K562 (cell line): ENCODE measurements around the gene DPF1. TPM values are rescaled to one million over a fixed set of nuclear protein-coding genes. Genes with fewer than 3 reads are reported as not detected.
A peak's percentile ranks its signal among the peaks of the same experiment; 100 is the strongest.

Source experiments
- ATAC-seq: fragments of 200-7000 bp; cut with Tn5 transposase; 3 replicates; pipeline ENCODE4 v1.9.1; 2020; ENCODE audit warnings: moderate library complexity
- BruUV-seq: library from RNA; stranded (reverse); fragments of 400-500 nt; replicated peaks from 2 replicates; lab custom pipeline; 2021; lab: Mats Ljungman, UMichigan
- CTCF ChIA-PET: fragments of 300-600 bp; formaldehyde crosslinking; extraction: SDS; loops from one replicate; lab custom pipeline; 2021; ENCODE audit warnings: low intra/inter-chr PET ratio; lab: Yijun Ruan, JAX
- POLR2A ChIA-PET: fragments of 300-600, 350-650 bp; sonication (Branson Sonifier 250); formaldehyde crosslinking; extraction: SDS; loops from one replicate; lab custom pipeline; 2021; ENCODE audit warnings: antibody characterized with exemption, inconsistent platforms; lab: Yijun Ruan, JAX
- DNase-seq, 4 experiments: peaks; one replicate each; pipeline versions ENCODE4 v3.0.0 to v3.0.0-alpha.2; 2011 to 2018; ENCODE audit warnings: low spot score in 3 of 4, mixed read lengths in 3 of 4; ENCODE audit errors: extremely low read depth in 1 of 4
- FAIRE-seq: peaks from 2 replicates; lab custom pipeline; 2011; peaks lifted over from hg19 to GRCh38; lab: Jason Lieb, UNC
- H2AFZ ChIP-seq: 2 replicates; pipeline ENCODE4 v1.6.0; 2011; ENCODE audit warnings: low read depth, low read length, control low read depth, inconsistent platforms
- H3K27ac ChIP-seq: fragments of 200-600 bp; 3 replicates; pipeline ENCODE4 v1.8.0; 2011; ENCODE audit warnings: low read depth, mild to moderate bottlenecking, control low read depth, inconsistent platforms, low read length, moderate library complexity, mixed read lengths; ENCODE audit errors: extremely low read depth
- H3K27me3 ChIP-seq, 2 experiments: fragments of 300-600 bp in 1 of 2; 2 replicates in 1 of 2; 3 replicates in 1 of 2; pipeline versions ENCODE4 v1.6.0 to v1.8.0; 2011; ENCODE audit warnings: inconsistent platforms in 2 of 2, low read length in 2 of 2, mild to moderate bottlenecking in 1 of 2, mixed read lengths in 1 of 2, moderate library complexity in 1 of 2; ENCODE audit not compliant: control insufficient read depth in 2 of 2, insufficient read depth in 2 of 2
- H3K36me3 ChIP-seq: fragments of 300-600 bp; 3 replicates; pipeline ENCODE4 v1.8.0; 2011; ENCODE audit warnings: mild to moderate bottlenecking, low read length, inconsistent platforms; ENCODE audit not compliant: control insufficient read depth, insufficient read depth
- H3K4me1 ChIP-seq, 2 experiments: fragments of 200-600 bp in 1 of 2; replicated peaks in 1 of 2; 2 replicates in 1 of 2; 3 replicates in 1 of 2; pipeline versions ENCODE4 v1.5.1 to v1.8.0; 2011; ENCODE audit warnings: inconsistent platforms in 2 of 2, low read length in 2 of 2, mild to moderate bottlenecking in 1 of 2, mixed read lengths in 1 of 2, moderate library complexity in 1 of 2; ENCODE audit not compliant: control insufficient read depth in 2 of 2, insufficient read depth in 2 of 2
- H3K4me2 ChIP-seq: 2 replicates; pipeline ENCODE4 v1.6.1; 2011; ENCODE audit warnings: low read length, control low read depth, inconsistent platforms, mixed read lengths; ENCODE audit not compliant: insufficient read depth
- H3K4me3 ChIP-seq: fragments of 200-600 bp; sonication (generic), shearing (Covaris generic); 2 replicates; pipeline ENCODE4 v1.5.1; 2016; ENCODE audit warnings: control low read depth, inconsistent platforms
- H3K79me2 ChIP-seq: fragments of 200-600 bp; 3 replicates; pipeline ENCODE4 v1.8.0; 2011; ENCODE audit warnings: low read length, inconsistent platforms; ENCODE audit not compliant: control insufficient read depth, insufficient read depth
- H3K9ac ChIP-seq, 2 experiments: 2 replicates each; pipeline versions ENCODE4 v1.6.0 to v1.6.1; 2011; ENCODE audit warnings: low read depth in 2 of 2, low read length in 2 of 2, control low read depth in 1 of 2, inconsistent platforms in 1 of 2, mild to moderate bottlenecking in 1 of 2, mixed read lengths in 1 of 2; ENCODE audit not compliant: insufficient read depth in 1 of 2
- H3K9me1 ChIP-seq: one replicate; pipeline ENCODE4 v1.6.0; 2011; ENCODE audit warnings: inconsistent platforms, mild to moderate bottlenecking, low read length, moderate library complexity; ENCODE audit not compliant: control insufficient read depth, insufficient read depth
- H3K9me3 ChIP-seq: replicated peaks from 2 replicates; pipeline ENCODE4 v1.5.1; 2011; ENCODE audit warnings: low read depth, low read length, inconsistent platforms; ENCODE audit not compliant: control insufficient read depth, insufficient read depth
- H4K20me1 ChIP-seq: replicated peaks from 2 replicates; pipeline ENCODE4 v1.6.1; 2011; ENCODE audit warnings: low read length, inconsistent platforms, mixed read lengths; ENCODE audit not compliant: control insufficient read depth, insufficient read depth
- BCOR ChIP-seq: fragments of 450-650 bp; IDR thresholded peaks from 2 replicates; pipeline ENCODE4 v1.6.1; 2016
- CXXC5 ChIP-seq: fragments of 250-450 bp; sonication (Bioruptor Pico); IDR thresholded peaks from 2 replicates; pipeline ENCODE4 v1.8.0; 2022; ENCODE audit warnings: inconsistent platforms, mild to moderate bottlenecking, moderate library complexity
- EGR1 ChIP-seq: fragments of 450-650 bp; conservative IDR thresholded peaks from 2 replicates; pipeline ENCODE4 v1.6.1; 2017; ENCODE audit warnings: mild to moderate bottlenecking
- GABPB1 ChIP-seq: sonication (generic); formaldehyde crosslinking; IDR thresholded peaks from 2 replicates; pipeline ENCODE4 v1.8.0; 2022; ENCODE audit warnings: mild to moderate bottlenecking, missing genetic modification reagents
- NFIC ChIP-seq: fragments of 450-650 bp; IDR thresholded peaks from 2 replicates; pipeline ENCODE4 v1.6.1; 2017; ENCODE audit warnings: mild to moderate bottlenecking, inconsistent platforms
- NFYB ChIP-seq: IDR thresholded peaks from 2 replicates; pipeline ENCODE4 v1.6.1; 2011; ENCODE audit warnings: mild to moderate bottlenecking, moderate library complexity; ENCODE audit not compliant: insufficient read length; ENCODE audit errors: extremely low read depth
- NRF1 ChIP-seq, 2 experiments: fragments of 450-650 bp; IDR thresholded peaks in 1 of 2; conservative IDR thresholded peaks in 1 of 2; 2 replicates each; pipeline ENCODE4 v1.6.1; 2014; ENCODE audit warnings: mild to moderate bottlenecking in 2 of 2
- PTBP1 ChIP-seq: fragments of 200-400 bp; formaldehyde crosslinking; IDR thresholded peaks from 2 replicates; pipeline ENCODE4 v1.6.1; 2017; ENCODE audit warnings: low read depth, low read length
- SAP30 ChIP-seq: fragments of 200-600 bp; sonication (generic); IDR thresholded peaks from 2 replicates; pipeline ENCODE4 v1.6.1; 2012; ENCODE audit warnings: borderline replicate concordance, low read depth, mild to moderate bottlenecking, moderate library complexity, low read length, control low read depth, inconsistent platforms; ENCODE audit not compliant: insufficient read depth, poor library complexity, severe bottlenecking
- SMAD2 ChIP-seq: fragments of 150-350 bp; IDR thresholded peaks from 2 replicates; pipeline ENCODE4 v1.6.1; 2014; ENCODE audit warnings: low read depth, mild to moderate bottlenecking, low read length
- ZBTB1 ChIP-seq: sonication (generic); formaldehyde crosslinking; IDR thresholded peaks from 2 replicates; pipeline ENCODE4 v1.8.1; 2023; ENCODE audit warnings: missing genetic modification reagents, low read depth, mild to moderate bottlenecking, borderline replicate concordance
- whole genome bisulfite sequencing: fragments of 100-300 bp; shearing (Covaris generic); methylation state at CpG from one replicate; pipeline ENCODE4 v1.1.6; 2016; ENCODE audit warnings: low coverage, mixed read lengths; ENCODE audit not compliant: insufficient coverage; ENCODE audit errors: missing lambda C conversion rate; 5-methylcytosine and 5-hydroxymethylcytosine counted together
- in situ Hi-C: fragments of 300-500 bp; cut with MboI; formaldehyde crosslinking; loops from 4 replicates; pipeline ENCODE4 v1.15.0; 2018; ENCODE audit warnings: inconsistent platforms, mixed read lengths
- intact Hi-C: fragments of 100-400 bp; cut with micrococcal nuclease; formaldehyde crosslinking; loops from 2 replicates; pipeline ENCODE4 v1.14.2; 2022
- polyA plus RNA-seq, 8 experiments: library from polyadenylated mRNA; depleted of rRNA in 4 of 8; stranded (reverse) in 5 of 8; unstranded in 3 of 8; fragments of >200 nt; fragmentation: Nextera tagmentation in 2 of 8; fragmentation: Illumina TruSeq in 1 of 8; extraction: Ambion mirVana in 2 of 8; extraction: Trizol in 1 of 8; gene quantifications; 2 replicates each; pipeline versions ENCODE4 v1.2.1 to v1.2.3, GENCODE V29; 2011 to 2014; ENCODE audit warnings: inconsistent platforms in 1 of 8, missing spikeins in 1 of 8
- total RNA-seq, 7 experiments: library from RNA; depleted of rRNA in 6 of 7; stranded (reverse); fragments of >200 nt in 6 of 7; fragmentation: Illumina TruSeq in 2 of 7; extraction: Trizol in 2 of 7; gene quantifications; 2 replicates each; pipeline versions ENCODE4 v1.2.1 to v1.2.3, GENCODE V29; 2011 to 2021; ENCODE audit warnings: low replicate concordance in 1 of 7
- TF ChIP-seq, protein P1 (sequence below): fragments of 200-800 bp; sonication (Bioruptor generic); IDR thresholded peaks from 2 replicates; pipeline ENCODE4 v1.6.1; 2017; ENCODE audit warnings: missing genetic modification characterization, missing compliant biosample characterization
- TF ChIP-seq, protein P2 (sequence below): sonication (generic); formaldehyde crosslinking; IDR thresholded peaks from 2 replicates; pipeline ENCODE4 v1.8.0; 2022; ENCODE audit warnings: missing genetic modification reagents, mild to moderate bottlenecking, moderate library complexity, borderline replicate concordance

DPF1 gene
- total and polyA plus RNA-seq, 9 of the 15 experiments (the other 6 are each of a cell fraction or from before 2014, with no cell fraction given), result 0.10 to 5.7 (median 3.1) TPM

DNA sequence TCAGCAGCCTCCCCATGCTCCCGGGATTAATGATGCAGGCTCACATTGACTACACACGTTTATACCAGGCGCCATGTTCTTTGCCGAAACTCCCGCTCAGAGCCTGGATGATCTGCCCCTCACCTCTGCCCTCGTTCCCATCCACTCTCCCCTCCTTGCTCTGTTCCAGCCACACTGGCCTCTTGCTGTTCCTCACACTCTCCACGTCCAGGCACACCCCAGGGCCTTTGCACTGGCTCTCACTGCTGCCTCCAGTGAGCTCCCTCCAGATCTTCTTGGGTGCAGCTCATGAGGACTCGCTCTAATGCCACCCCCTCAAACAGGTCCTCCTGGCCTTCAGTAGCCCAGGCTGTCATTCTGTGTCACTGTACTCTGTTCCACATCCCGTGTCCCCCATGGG, 39.2 kb downstream of the DPF1 start:
- no peaks in the 10 kb centered on the region; the same call in 1 of the 2 replicates for H4K20me1 ChIP-seq
- WGBS, result 50% methylated on average over 9 of the region's 9 CpGs
- intact Hi-C loops, result no loop called here

DNA sequence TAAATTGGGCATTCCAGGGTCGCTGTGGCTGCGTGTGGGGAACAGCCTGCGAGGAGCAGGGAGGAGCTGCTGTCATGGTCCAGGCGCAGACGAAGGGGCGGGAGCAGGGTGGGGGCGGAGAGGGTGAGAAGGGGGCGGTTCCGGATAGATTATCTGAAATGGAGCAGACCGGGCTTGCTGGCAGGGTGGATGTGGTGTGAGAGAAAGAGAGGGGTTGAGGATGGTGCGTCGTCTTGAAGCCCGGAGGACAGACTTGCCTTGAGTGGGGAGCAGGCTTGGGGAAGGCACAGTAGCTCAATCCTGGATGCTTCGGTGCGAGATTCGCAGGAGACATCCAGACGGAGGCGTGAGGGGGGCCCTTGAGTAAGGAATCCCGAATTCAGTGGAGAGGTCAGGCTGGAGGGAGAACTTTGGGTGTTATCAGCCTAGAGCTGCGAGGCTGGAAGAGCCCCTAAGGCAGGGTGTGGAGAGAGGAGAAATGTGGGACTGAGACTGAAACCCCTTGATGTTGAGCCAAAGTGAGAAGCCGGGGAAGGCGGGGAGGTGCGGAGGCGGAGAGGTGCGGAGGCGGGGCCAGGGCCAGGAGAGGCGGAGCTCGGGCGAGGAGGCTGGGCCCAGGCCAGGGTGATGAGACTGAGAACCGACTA, 40.6 kb downstream of the DPF1 start:
- in situ Hi-C loops (no loop called here), intact Hi-C loops (no loop called here)
- Histone ChIP-seq H3K79me2 (no peaks in the 10 kb centered on the region), H3K36me3 (no peaks in the 10 kb centered on the region), H2AFZ (peak overlapping the region; percentile 82), H3K9me3 (peaks cover 2% of the 10 kb centered on the region; the same call in 1 of the 2 replicates), H3K4me1 (peaks cover 13 to 18% of the 10 kb centered on the region in 2 experiments; a peak in 4 of 5 replicates), H3K27ac (no peak overlapping the region), H3K9me1 (no peaks in the 10 kb centered on the region), H3K4me3 (peak overlapping the region; percentile 25), H4K20me1 (no peaks in the 10 kb centered on the region; the same call in 1 of the 2 replicates), H3K4me2 (peak overlapping the region; percentile 89), H3K9ac (peak overlapping the region in 1 of 2 experiments; percentile 48; a peak in 2 of 4 replicates), H3K27me3 (no peaks in the 10 kb centered on the region; a peak in 1 of 5 replicates)
- FAIRE-seq (peak; percentile 75), ATAC-seq (peak; percentile 99), DNase-seq (peak; percentile 78 to 89 (median 88))
- WGBS, result 0% methylated on average over 28 of the region's 30 CpGs
- POLR2A ChIA-PET, result interaction anchor here (0.6 to 1.3 kb wide), 9 partner anchors 8 to 654 kb away, joined by 3 to 5 read pairs (median 3); no protein-coding TSS in a partner anchor
- CTCF ChIA-PET, result no interaction called here
- BruUV-seq, result no TSS peak
- TF ChIP-seq, protein P1, sequence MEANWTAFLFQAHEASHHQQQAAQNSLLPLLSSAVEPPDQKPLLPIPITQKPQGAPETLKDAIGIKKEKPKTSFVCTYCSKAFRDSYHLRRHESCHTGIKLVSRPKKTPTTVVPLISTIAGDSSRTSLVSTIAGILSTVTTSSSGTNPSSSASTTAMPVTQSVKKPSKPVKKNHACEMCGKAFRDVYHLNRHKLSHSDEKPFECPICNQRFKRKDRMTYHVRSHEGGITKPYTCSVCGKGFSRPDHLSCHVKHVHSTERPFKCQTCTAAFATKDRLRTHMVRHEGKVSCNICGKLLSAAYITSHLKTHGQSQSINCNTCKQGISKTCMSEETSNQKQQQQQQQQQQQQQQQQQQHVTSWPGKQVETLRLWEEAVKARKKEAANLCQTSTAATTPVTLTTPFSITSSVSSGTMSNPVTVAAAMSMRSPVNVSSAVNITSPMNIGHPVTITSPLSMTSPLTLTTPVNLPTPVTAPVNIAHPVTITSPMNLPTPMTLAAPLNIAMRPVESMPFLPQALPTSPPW (CRISPR knock-in tag), result peak; percentile 60
- TF ChIP-seq GABPB1 (0 out of 2 replicates have a peak, but pooled peaks have one; percentile 29), NRF1 (conservative IDR thresholded peaks at IDR 0.05 in 1 of 2, IDR thresholded peaks at IDR 0.05 in 1 of 2) (0 out of 4 replicates have a peak, but pooled peaks have one; percentile 3 to 8), EGR1 (peak; percentile 96), ZBTB1 (no peak), NFIC (0 out of 2 replicates have a peak, but pooled peaks have one; percentile 45), CXXC5 (CRISPR knock-in tag) (no peak), SAP30 (peak; percentile 35), SMAD2 (no peak)
- TF ChIP-seq, protein P2, sequence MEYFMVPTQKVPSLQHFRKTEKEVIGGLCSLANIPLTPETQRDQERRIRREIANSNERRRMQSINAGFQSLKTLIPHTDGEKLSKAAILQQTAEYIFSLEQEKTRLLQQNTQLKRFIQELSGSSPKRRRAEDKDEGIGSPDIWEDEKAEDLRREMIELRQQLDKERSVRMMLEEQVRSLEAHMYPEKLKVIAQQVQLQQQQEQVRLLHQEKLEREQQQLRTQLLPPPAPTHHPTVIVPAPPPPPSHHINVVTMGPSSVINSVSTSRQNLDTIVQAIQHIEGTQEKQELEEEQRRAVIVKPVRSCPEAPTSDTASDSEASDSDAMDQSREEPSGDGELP (CRISPR knock-in tag), result peak; percentile 18; the same call in 1 of the 2 replicates

More for the DNA sequence above, 39.2 kb downstream of the DPF1 start:
- no peak for FAIRE-seq
- Histone ChIP-seq H3K4me2 (no peak overlapping the region), H3K27me3 (no peaks in the 10 kb centered on the region; a peak in 1 of 5 replicates), H3K27ac (no peak overlapping the region), H3K79me2 (no peaks in the 10 kb centered on the region), H3K4me3 (no peak overlapping the region), H3K36me3 (no peaks in the 10 kb centered on the region), H3K9ac (no peak overlapping the region), H3K4me1 (peaks cover 13 to 21% of the 10 kb centered on the region in 2 experiments; a peak in 4 of 5 replicates), H2AFZ (no peak overlapping the region), H3K9me1 (no peaks in the 10 kb centered on the region), H3K9me3 (no peaks in the 10 kb centered on the region)
- DNase-seq, result no peak
- TF ChIP-seq PTBP1 (0 out of 2 replicates have a peak, but pooled peaks have one; percentile 34), BCOR (0 out of 2 replicates have a peak, but pooled peaks have one; percentile 33), NFYB (no peak)
- ChIA-PET POLR2A (interaction anchor here (0.6 kb wide), 2 partner anchors 853 to 1953 kb away, joined by 3 to 4 read pairs; no protein-coding TSS in a partner anchor), CTCF (no interaction called here)
- BruUV-seq, result no TSS peak
- ATAC-seq, result no peak
- in situ Hi-C loops, result no loop called here
